Adrenal gland (tissue), 5 donors: ENCODE results near the gene TMEM123.

Experiments used
- POLR2A ChIP-seq, 2 donors: fragments of 450-650 bp; IDR thresholded peaks; one replicate each; pipeline ENCODE4 v1.6.1; 2017; ENCODE audit warnings: antibody characterized with exemption in 2 of 2, mild to moderate bottlenecking in 2 of 2, moderate library complexity in 1 of 2
- TF ChIP-seq, protein P1 (sequence below), 6 experiments: fragments of 450-650 bp in 4 of 6; fragments of 200-600 bp in 2 of 6; sonication (generic) in 1 of 6; IDR thresholded peaks; 1 replicate in 5 of 6; 2 replicates in 1 of 6; pipeline versions ENCODE4 v1.5.1 to v1.8.0; 2016 to 2021; ENCODE audit warnings: antibody characterized with exemption in 6 of 6, mild to moderate bottlenecking in 2 of 6, moderate library complexity in 1 of 6
- donor health status: DM: no; HTN: no; CAD: no.

DNA sequence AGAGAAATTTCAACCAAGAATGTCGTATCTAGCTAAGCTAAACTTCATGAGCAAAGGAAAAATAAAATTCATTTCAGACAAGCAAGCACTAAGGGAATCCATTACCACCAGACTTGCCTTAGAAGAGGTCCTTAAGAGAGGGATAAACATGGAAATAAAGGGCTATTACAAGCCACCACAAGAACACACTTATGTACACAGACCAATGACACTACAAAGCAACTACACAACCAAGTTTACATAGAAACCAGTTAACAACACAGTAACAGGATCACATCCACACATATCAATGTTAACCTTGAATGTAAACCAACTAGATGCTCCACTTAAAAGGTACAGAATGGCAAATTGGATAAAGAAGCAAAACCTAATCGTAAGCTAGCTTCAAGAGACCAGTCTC, 38.0 kb downstream of the TMEM123 start:
- TF ChIP-seq, protein P1, sequence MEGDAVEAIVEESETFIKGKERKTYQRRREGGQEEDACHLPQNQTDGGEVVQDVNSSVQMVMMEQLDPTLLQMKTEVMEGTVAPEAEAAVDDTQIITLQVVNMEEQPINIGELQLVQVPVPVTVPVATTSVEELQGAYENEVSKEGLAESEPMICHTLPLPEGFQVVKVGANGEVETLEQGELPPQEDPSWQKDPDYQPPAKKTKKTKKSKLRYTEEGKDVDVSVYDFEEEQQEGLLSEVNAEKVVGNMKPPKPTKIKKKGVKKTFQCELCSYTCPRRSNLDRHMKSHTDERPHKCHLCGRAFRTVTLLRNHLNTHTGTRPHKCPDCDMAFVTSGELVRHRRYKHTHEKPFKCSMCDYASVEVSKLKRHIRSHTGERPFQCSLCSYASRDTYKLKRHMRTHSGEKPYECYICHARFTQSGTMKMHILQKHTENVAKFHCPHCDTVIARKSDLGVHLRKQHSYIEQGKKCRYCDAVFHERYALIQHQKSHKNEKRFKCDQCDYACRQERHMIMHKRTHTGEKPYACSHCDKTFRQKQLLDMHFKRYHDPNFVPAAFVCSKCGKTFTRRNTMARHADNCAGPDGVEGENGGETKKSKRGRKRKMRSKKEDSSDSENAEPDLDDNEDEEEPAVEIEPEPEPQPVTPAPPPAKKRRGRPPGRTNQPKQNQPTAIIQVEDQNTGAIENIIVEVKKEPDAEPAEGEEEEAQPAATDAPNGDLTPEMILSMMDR (IDR thresholded peaks at IDR 0.05): no peak
- no peak for TF ChIP-seq POLR2A (IDR thresholded peaks at IDR 0.05)
